K562 (cell line): Measurements from ENCODE around the gene USP32. TPM values are rescaled to one million over a fixed set of nuclear protein-coding genes. Genes with fewer than 3 reads are reported as not detected.
A peak's percentile ranks its signal among the peaks of the same experiment; 100 is the strongest.

Experiments used
- AFF4 ChIP-seq: sonication (generic); formaldehyde crosslinking; IDR thresholded peaks from 2 replicates; pipeline ENCODE4 v1.8.0; 2023; ENCODE audit warnings: mild to moderate bottlenecking, missing genetic modification reagents
- ATF1 ChIP-seq, 2 experiments: fragments of 450-650 bp in 1 of 2; IDR thresholded peaks; 2 replicates each; pipeline ENCODE4 v1.6.1; 2016; ENCODE audit warnings: missing compliant biosample characterization in 1 of 2, missing genetic modification characterization in 1 of 2
- CCNT2 ChIP-seq: IDR thresholded peaks from 2 replicates; pipeline ENCODE4 v1.6.1; 2011; ENCODE audit warnings: borderline replicate concordance, low read depth, mild to moderate bottlenecking, moderate library complexity, mixed read lengths, low read length; ENCODE audit not compliant: insufficient read length; ENCODE audit errors: extremely low read depth
- CHD1 ChIP-seq: fragments of 200-600 bp; sonication (generic); IDR thresholded peaks from one replicate; pipeline ENCODE4 v1.6.1; 2012; ENCODE audit warnings: mild to moderate bottlenecking, moderate library complexity, low read length, inconsistent platforms
- CTBP1 ChIP-seq: fragments of 450-650 bp; IDR thresholded peaks from 2 replicates; pipeline ENCODE4 v1.6.1; 2016; ENCODE audit warnings: borderline replicate concordance
- CTCF ChIP-seq, 3 experiments: IDR thresholded peaks in 2 of 3; conservative IDR thresholded peaks in 1 of 3; 2 replicates each; pipeline ENCODE4 v1.5.1; 2011 to 2012; ENCODE audit warnings: low read length in 3 of 3, mild to moderate bottlenecking in 3 of 3, control low read depth in 2 of 3, improper control_type of control experiment in 1 of 3, inconsistent platforms in 1 of 3, low read depth in 1 of 3, mixed read lengths in 1 of 3, moderate library complexity in 1 of 3; ENCODE audit not compliant: insufficient read depth in 2 of 3
- HCFC1 ChIP-seq: IDR thresholded peaks from 2 replicates; pipeline ENCODE4 v1.6.1; 2012; ENCODE audit warnings: low read depth, low read length, improper control_type of control experiment
- MAX ChIP-seq: sonication (generic); formaldehyde crosslinking; IDR thresholded peaks from 2 replicates; pipeline ENCODE4 v1.9.0; 2022; ENCODE audit warnings: mild to moderate bottlenecking, missing genetic modification reagents
- NR2C1 ChIP-seq, 2 experiments: fragments of 450-650 bp; IDR thresholded peaks; 2 replicates each; pipeline ENCODE4 v1.6.1; 2017; ENCODE audit warnings: mild to moderate bottlenecking in 2 of 2, antibody characterized with exemption in 1 of 2, inconsistent platforms in 1 of 2, missing compliant biosample characterization in 1 of 2, missing genetic modification characterization in 1 of 2
- PREB ChIP-seq: sonication (generic); formaldehyde crosslinking; IDR thresholded peaks from 2 replicates; pipeline ENCODE4 v1.8.1; 2023; ENCODE audit warnings: mild to moderate bottlenecking, missing genetic modification reagents
- RBBP5 ChIP-seq: fragments of 200-600 bp; sonication (generic); IDR thresholded peaks from 2 replicates; pipeline ENCODE4 v1.6.1; 2012; ENCODE audit warnings: borderline replicate concordance, mild to moderate bottlenecking, low read length, control low read depth, inconsistent platforms; ENCODE audit not compliant: insufficient read depth, poor library complexity, severe bottlenecking
- RBM34 ChIP-seq: fragments of 200-400 bp; formaldehyde crosslinking; IDR thresholded peaks from 2 replicates; pipeline ENCODE4 v1.6.1; 2018; ENCODE audit warnings: low read length, borderline replicate concordance; ENCODE audit not compliant: insufficient read depth
- TCF7 ChIP-seq: sonication (generic); IDR thresholded peaks from 2 replicates; pipeline ENCODE4 v1.6.1; 2016; ENCODE audit warnings: antibody characterized with exemption, borderline replicate concordance
- THAP7 ChIP-seq: fragments of 250-450 bp; sonication (Bioruptor Pico); IDR thresholded peaks from 2 replicates; pipeline ENCODE4 v1.5.0; 2021
- YY1 ChIP-seq, 3 experiments: IDR thresholded peaks; 2 replicates each; pipeline ENCODE4 v1.6.1; 2011; ENCODE audit warnings: low read length in 2 of 3, mild to moderate bottlenecking in 2 of 3, moderate library complexity in 2 of 3, borderline replicate concordance in 1 of 3, control low read depth in 1 of 3, low read depth in 1 of 3; ENCODE audit not compliant: insufficient read depth in 3 of 3, insufficient replicate concordance in 2 of 3, control insufficient read depth in 1 of 3, insufficient read length in 1 of 3; ENCODE audit errors: extremely low read depth in 1 of 3
- ZNF778 ChIP-seq: fragments of 450-650 bp; formaldehyde crosslinking; IDR thresholded peaks from 2 replicates; pipeline ENCODE4 v1.4.0; 2020; ENCODE audit warnings: mild to moderate bottlenecking, moderate library complexity
- polyA plus RNA-seq, 8 experiments: library from polyadenylated mRNA; depleted of rRNA in 4 of 8; stranded (reverse) in 5 of 8; unstranded in 3 of 8; fragments of >200 nt; fragmentation: Nextera tagmentation in 2 of 8; fragmentation: Illumina TruSeq in 1 of 8; extraction: Ambion mirVana in 2 of 8; extraction: Trizol in 1 of 8; gene quantifications; 2 replicates each; pipeline versions ENCODE4 v1.2.1 to v1.2.3, GENCODE V29; 2011 to 2014; ENCODE audit warnings: inconsistent platforms in 1 of 8, missing spikeins in 1 of 8
- total RNA-seq, 7 experiments: library from RNA; depleted of rRNA in 6 of 7; stranded (reverse); fragments of >200 nt in 6 of 7; fragmentation: Illumina TruSeq in 2 of 7; extraction: Trizol in 2 of 7; gene quantifications; 2 replicates each; pipeline versions ENCODE4 v1.2.1 to v1.2.3, GENCODE V29; 2011 to 2021; ENCODE audit warnings: low replicate concordance in 1 of 7

The USP32 gene
- total and polyA plus RNA-seq, 9 of the 15 experiments (the other 6 are each of a cell fraction or from before 2014, with no cell fraction given): 18.0 to 69.3 (median 47.1) TPM

- TF ChIP-seq RBM34: 0 out of 2 replicates have a peak, but pooled peaks have one; percentile 24
- no peak for TF ChIP-seq ZNF778 (CRISPR knock-in tag)
- 0 out of 2 replicates have a peak, but pooled peaks have one; percentile 78 for TF ChIP-seq PREB (CRISPR knock-in tag)
- peak; percentile 69 for TF ChIP-seq CHD1
- TF ChIP-seq ATF1 (CRISPR knock-in tag; IDR thresholded peaks at IDR 0.05): no peak
- peak; percentile 96 for TF ChIP-seq ATF1 (tag; IDR thresholded peaks at IDR 0.05)
- peak; percentile 94 for TF ChIP-seq MAX (CRISPR knock-in tag)
- peak in 2 of 3 experiments; percentile 63 to 81 for TF ChIP-seq YY1 (IDR thresholded peaks at IDR 0.05; ENCODE audit: borderline replicate concordance in 1 of 3, control insufficient read depth in 1 of 3, extremely low read depth in 1 of 3, insufficient read depth in 3 of 3, insufficient read length in 1 of 3, insufficient replicate concordance in 2 of 3, low read depth in 1 of 3, low read length in 2 of 3)
- TF ChIP-seq CCNT2: peak; percentile 99
- TF ChIP-seq AFF4: peak; percentile 64
- TF ChIP-seq NR2C1 (IDR thresholded peaks at IDR 0.05): peak; percentile 82
- peak; percentile 35; the same call in 1 of the 2 replicates for TF ChIP-seq NR2C1 (tag; IDR thresholded peaks at IDR 0.05)
- peak; percentile 29 to 47 (median 40); a peak in 4 of 6 replicates for TF ChIP-seq CTCF (IDR thresholded peaks at IDR 0.05 in 2 of 3, conservative IDR thresholded peaks at IDR 0.05 in 1 of 3; ENCODE audit: insufficient read depth in 2 of 3, low read depth in 1 of 3, low read length in 3 of 3)
- no peak for TF ChIP-seq THAP7 (CRISPR knock-in tag)
- TF ChIP-seq HCFC1: peak; percentile 64
- TF ChIP-seq TCF7: no peak
- TF ChIP-seq CTBP1: peak; percentile 96
- peak; percentile 8 for TF ChIP-seq RBBP5
Observed at GRCh38 chr17:60392042-60392844, at the start of gene USP32 (continued).
